H1 (cell line): Measurements from ENCODE around the gene ZBTB47. TPM values are rescaled to one million over a fixed set of nuclear protein-coding genes. Genes with fewer than 3 reads are reported as not detected.

Experiments
- ATF3 ChIP-seq: IDR thresholded peaks from 2 replicates; pipeline ENCODE4 v1.6.1; 2011; ENCODE audit warnings: low read depth, mild to moderate bottlenecking, low read length; ENCODE audit not compliant: insufficient read depth
- CBX5 ChIP-seq: fragments of 300-800, 300-1000 bp; sonication (generic); IDR thresholded peaks from 2 replicates; pipeline ENCODE4 v1.7.1; 2016; ENCODE audit warnings: antibody characterized with exemption, low read length, low read depth
- CHD1 ChIP-seq: IDR thresholded peaks from 2 replicates; pipeline ENCODE4 v1.6.1; 2012; ENCODE audit warnings: low read depth, low read length, improper control_type of control experiment
- CHD7 ChIP-seq: fragments of 300-600 bp; sonication (generic); IDR thresholded peaks from 2 replicates; pipeline ENCODE4 v1.7.1; 2012; ENCODE audit warnings: low read length, moderate library complexity, mild to moderate bottlenecking, inconsistent platforms; ENCODE audit not compliant: insufficient replicate concordance
- JUN ChIP-seq: IDR thresholded peaks from 2 replicates; pipeline ENCODE4 v1.6.1; 2011; ENCODE audit warnings: low read depth, mild to moderate bottlenecking, improper control_type of control experiment, low read length
- NANOG ChIP-seq: IDR thresholded peaks from 2 replicates; pipeline ENCODE4 v1.6.1; 2011; ENCODE audit warnings: low read length, low read depth, mild to moderate bottlenecking, inconsistent platforms; ENCODE audit not compliant: insufficient read depth, poor library complexity, severe bottlenecking
- POLR2AphosphoS5 ChIP-seq: IDR thresholded peaks from 2 replicates; pipeline ENCODE4 v1.6.1; 2011; ENCODE audit warnings: low read depth, low read length
- RAD21 ChIP-seq, 2 experiments: IDR thresholded peaks in 1 of 2; conservative IDR thresholded peaks in 1 of 2; 2 replicates each; pipeline ENCODE4 v1.6.1; 2011; ENCODE audit warnings: low read depth in 2 of 2, low read length in 2 of 2, improper control_type of control experiment in 1 of 2, inconsistent platforms in 1 of 2, mild to moderate bottlenecking in 1 of 2, moderate library complexity in 1 of 2
- SP2 ChIP-seq: IDR thresholded peaks from 2 replicates; pipeline ENCODE4 v1.6.1; 2012; ENCODE audit warnings: mild to moderate bottlenecking, low read length, inconsistent platforms
- TAF7 ChIP-seq: optimal IDR thresholded peaks from 2 replicates; pipeline ENCODE3; 2011; ENCODE audit warnings: low read depth, mild to moderate bottlenecking, inconsistent platforms, low read length, moderate library complexity, borderline replicate concordance
- YY1 ChIP-seq: IDR thresholded peaks from 2 replicates; pipeline ENCODE4 v1.6.1; 2011; ENCODE audit warnings: low read depth, mild to moderate bottlenecking, low read length
- polyA plus RNA-seq, 7 experiments: library from polyadenylated mRNA; depleted of rRNA in 3 of 7; stranded (reverse) in 5 of 7; unstranded in 2 of 7; fragments of >200 nt in 5 of 7; fragments of 200-250 nt in 2 of 7; gene quantifications; 1 replicate in 5 of 7; 2 replicates in 1 of 7; 4 replicates in 1 of 7; pipeline versions ENCODE4 v1.2.1 to v1.2.3, GENCODE V29; 2011 to 2013; ENCODE audit warnings: missing spikeins in 2 of 7, mixed read lengths in 2 of 7
- total RNA-seq: library from RNA; stranded (reverse); fragmentation: NEBNext Ultra II Directional; extraction: Animal tissue kit (Norgen Biotek cat#: 25700); gene quantifications from 2 replicates; pipeline ENCODE4 v1.2.1, GENCODE V29; 2021

The ZBTB47 gene
- total and polyA plus RNA-seq, 2 of the 8 experiments (the other 6 are each of a cell fraction or from before 2014, with no cell fraction given) = 2.8 to 4.1 TPM

GRCh38 chr3:42680271-42680670 is 26.8 kb downstream of the ZBTB47 start (continued):
- TF ChIP-seq CHD7 (no peak), NANOG (no peak), CBX5 (no peak), YY1 (no peak), TAF7 (no peak), RAD21 (IDR thresholded peaks at IDR 0.05 in 1 of 2, conservative IDR thresholded peaks at IDR 0.05 in 1 of 2; ENCODE audit: low read depth in 2 of 2, low read length in 2 of 2) (no peak), ATF3 (no peak), CHD1 (no peak), POLR2AphosphoS5 (no peak), SP2 (no peak), JUN (no peak)
